NT2/D1 (cell line): ENCODE measurements around the gene MPDU1.

Experiments
- SUZ12 ChIP-seq: IDR thresholded peaks from 2 replicates; pipeline ENCODE4 v1.6.1; 2011; ENCODE audit not compliant: insufficient read length, insufficient read depth; ENCODE audit errors: extremely low read depth
- YY1 ChIP-seq: IDR thresholded peaks from 2 replicates; pipeline ENCODE4 v1.6.1; 2011; ENCODE audit not compliant: insufficient read length, insufficient read depth
- ZNF274 ChIP-seq: IDR thresholded peaks from 2 replicates; pipeline ENCODE4 v1.6.1; 2011; ENCODE audit warnings: mild to moderate bottlenecking, low read depth, low read length

- TF ChIP-seq ZNF274: no peak
- TF ChIP-seq YY1: no peak
- TF ChIP-seq SUZ12: no peak
Observed at GRCh38 chr17:7629939-7630571, 46.4 kb downstream of the MPDU1 start, which contains the start of gene SHBG.
